Pulmonary artery endothelial cell (primary cell): ENCODE data around the gene CD48. TPM values are rescaled to one million over a fixed set of nuclear protein-coding genes. Genes with fewer than 3 reads are reported as not detected.

ENCODE experiments used
- DNase-seq: peaks from one replicate; pipeline ENCODE4 v3.0.0-alpha.2; 2011; ENCODE audit warnings: low read depth, low spot score
- total RNA-seq: library from RNA; depleted of rRNA; stranded (reverse); fragments of >200 nt; gene quantifications from 2 replicates; pipeline ENCODE4 v1.2.3, GENCODE V29; 2014

The CD48 gene, protein sequence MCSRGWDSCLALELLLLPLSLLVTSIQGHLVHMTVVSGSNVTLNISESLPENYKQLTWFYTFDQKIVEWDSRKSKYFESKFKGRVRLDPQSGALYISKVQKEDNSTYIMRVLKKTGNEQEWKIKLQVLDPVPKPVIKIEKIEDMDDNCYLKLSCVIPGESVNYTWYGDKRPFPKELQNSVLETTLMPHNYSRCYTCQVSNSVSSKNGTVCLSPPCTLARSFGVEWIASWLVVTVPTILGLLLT
- total RNA-seq: not detected in 2 replicates

GRCh38 chr1:160711602-160712311, at the start of gene CD48:
CD48 (minus strand) TSS chr1:160711822; CDS start chr1:160711763, 59 bp downstream.
- no peak for DNase-seq

DNA sequence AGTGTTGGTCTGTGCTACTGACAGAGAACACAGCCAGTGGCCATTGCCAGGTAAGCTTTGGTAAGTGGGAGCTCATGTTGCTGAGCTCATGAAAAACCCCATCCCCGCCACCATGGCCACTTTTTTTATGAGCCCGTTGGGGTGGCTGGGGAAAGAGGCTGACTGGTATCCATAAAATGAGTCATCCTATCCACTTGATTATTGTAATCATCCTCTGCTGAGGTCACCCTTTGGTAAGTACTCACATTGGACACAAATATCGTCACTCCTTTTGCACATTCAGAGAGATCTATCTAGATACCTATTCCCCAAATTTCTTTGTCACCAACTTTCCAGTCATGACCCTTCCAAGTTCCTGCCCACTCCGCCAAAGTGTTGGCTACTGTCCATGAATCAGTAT, 49.4 kb upstream of the CD48 start:
- DNase-seq: no peak

GRCh38 chr1:160759740-160760139, 48.1 kb upstream of the CD48 start:
- DNase-seq: no peak

DNA sequence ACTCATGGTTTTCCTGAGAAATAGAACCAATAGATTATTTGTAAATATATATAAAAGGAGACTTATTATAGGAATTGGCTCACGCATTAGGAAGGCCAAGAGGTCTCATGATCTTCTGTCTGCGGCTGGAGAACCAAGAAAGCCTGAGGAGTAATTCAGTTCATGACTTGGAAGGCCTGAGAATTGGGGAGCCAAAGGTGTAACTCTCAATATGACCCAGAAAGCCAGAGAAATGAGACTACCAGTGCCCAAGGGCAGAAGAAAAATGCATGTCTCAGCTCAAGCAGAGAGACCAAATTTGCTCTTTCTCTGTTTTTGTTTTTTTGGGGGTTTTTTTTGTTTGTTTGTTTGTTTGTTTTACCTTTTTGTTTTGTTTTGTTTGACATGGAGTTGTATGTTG, 46.9 kb upstream of the CD48 start:
- DNase-seq: no peak

DNA sequence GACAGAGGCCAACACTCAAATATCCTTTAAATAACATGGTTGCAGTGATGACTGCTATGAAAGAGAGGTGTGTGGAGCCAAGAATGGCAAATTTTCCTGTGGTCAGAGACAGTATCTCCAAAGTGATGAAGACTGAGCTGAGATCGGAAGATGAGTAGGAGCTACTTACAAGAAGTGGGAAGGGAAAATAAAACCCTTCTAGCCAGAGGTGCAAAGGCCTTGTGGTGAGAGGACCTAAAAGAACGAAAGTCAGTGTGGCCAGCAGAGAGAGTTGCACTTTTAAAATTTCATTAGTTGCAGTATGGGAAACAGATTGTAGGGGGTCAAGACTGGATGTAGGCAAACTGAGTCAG, 45.2 kb upstream of the CD48 start:
- no peak for DNase-seq

DNA sequence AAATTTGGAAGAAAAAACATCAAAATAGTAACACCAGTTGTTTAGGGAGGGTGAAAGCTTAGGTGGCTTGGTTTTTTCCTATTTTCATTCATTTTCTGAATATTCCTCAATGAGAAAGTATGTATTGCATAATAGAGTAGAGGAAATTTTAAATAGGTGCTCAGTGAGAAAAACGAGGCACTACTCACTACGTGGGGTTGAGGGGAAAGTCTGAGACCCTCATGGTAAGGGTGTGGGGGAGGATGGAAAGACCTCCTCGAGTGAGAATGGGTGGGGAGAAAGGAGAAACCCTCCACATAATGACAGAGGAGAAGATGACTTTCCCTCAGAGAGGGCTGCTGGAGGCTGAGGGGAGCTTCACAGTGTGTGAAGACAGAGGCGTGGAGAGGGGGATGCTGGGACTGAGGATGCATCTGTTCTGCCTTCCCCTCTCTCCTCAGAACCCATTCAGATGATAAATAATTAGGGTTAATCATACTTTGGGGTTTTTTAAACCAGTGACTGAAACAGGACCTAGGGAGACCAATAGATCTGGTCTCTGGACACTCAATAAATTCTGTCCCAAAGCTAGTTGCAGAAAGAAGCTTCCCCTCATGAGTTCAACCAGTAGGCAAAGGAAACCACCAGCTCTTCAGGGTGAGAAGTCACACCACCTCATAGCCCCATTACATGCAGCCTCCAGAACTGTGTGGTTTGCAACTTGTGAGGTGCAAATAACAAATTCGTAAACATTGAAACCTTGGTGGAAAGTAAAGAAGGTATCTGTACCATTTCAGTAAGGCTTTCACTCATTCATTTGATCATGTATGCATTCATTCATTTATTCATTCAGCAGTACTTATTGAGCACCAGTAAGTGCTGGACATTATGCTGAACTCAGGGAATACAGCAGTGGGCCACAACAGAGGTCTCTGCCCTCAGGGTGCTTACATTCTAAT, 44.6 kb upstream of the CD48 start:
- no peak for DNase-seq

DNA sequence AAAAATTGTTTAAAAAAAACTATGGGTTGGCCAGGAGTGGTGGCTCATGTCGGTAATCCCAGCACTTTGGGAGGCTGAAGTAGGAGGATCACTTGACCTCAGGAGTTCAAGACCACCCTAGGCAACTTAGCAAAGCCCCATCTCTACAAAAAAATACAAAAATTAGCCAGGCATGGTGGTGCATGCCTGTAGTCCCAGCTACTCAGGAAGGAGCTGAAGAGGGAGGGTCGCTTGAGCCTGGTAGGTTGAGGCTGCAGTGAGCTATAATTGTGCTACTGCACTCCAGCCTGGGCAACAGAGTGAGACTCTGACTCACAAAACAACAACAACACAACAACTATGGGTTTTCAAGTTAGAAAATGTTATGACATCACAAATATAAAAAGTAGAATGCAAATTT, 43.8 kb upstream of the CD48 start:
- DNase-seq: no peak

- no peak for DNase-seq
These were observed 42.0 kb upstream of the CD48 start for GRCh38 chr1:160753594-160753993.

GRCh38 chr1:160752924-160753323, 41.3 kb upstream of the CD48 start:
- DNase-seq: no peak

- no peak for DNase-seq
These were observed 40.8 kb upstream of the CD48 start for GRCh38 chr1:160752406-160752805.

DNA sequence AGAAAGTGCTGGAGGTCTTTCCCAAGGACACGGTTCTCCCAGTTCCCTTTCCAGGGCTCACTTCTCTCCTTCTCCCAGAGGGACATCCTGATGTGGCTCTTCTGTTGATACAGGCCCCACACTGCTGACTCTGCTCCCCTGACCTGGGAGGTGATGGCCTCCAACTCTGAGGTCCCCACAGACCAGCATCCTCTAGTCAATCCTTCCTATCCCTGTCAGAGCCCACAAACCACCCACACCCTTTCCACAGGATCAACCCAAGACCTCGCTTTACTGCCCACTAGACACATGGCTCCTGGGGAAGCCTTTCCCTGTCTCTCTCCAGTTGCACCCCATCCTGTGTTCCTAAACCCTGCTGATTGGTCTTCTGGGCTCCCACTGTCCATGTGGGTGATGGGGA, 39.0 kb upstream of the CD48 start:
- no peak for DNase-seq

- no peak for DNase-seq
These were observed 37.3 kb upstream of the CD48 start for GRCh38 chr1:160748878-160749269.

- DNase-seq: no peak
These were observed 36.7 kb upstream of the CD48 start for GRCh38 chr1:160748181-160748877.

GRCh38 chr1:160747717-160748116, 36.1 kb upstream of the CD48 start:
- no peak for DNase-seq

- DNase-seq: no peak
These were observed 35.3 kb upstream of the CD48 start for GRCh38 chr1:160746836-160747500.

DNA sequence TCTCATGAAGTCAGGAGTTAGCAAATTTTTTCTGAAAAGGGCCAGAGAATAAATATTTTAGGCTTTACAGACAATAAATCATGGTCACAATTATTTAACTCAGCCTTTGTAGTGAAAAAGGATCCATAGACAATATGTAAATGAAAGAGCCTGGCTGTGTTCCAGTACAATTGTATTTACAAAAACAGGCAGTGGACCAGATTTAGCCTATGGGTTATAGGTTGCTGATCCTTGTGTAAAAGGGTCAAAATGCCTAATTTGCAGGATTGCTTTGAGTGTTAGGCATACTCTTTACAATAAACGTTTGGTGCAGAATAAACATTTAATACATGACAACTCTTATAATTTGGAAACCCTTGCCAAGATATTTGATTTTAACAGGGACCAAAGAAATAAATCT, 33.9 kb upstream of the CD48 start:
- no peak for DNase-seq

DNA sequence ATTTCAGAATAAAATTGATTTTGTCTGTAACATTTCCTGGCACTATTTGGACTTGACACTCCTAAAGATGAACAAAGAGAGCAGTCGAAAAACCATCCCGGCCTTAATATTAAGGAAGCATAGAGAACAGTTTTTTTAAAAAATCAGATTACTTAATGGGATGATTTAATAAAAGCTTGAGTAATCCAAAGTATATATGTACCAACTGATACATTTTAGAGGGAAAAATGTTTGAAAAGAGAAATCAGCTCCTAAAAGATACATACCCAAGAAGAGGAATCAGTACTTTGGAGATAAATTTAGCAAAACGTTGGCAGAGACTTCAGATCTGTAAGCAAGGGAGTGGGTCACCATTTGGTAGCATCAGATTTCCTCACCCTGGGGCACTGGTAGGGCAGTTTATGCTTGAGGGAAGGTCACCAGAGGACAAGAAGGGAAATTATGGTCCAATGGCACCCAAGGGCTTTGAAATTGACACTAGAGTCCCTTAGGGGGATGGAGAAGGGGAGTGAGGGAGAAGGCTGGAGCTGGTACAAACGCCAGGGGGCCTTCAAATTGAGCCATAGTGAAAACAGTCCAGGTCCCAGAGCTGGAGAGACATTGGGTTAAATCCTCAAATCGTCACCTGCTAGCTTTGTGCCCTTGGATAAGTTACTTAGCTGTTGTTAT, 33.4 kb upstream of the CD48 start:
- DNase-seq: no peak

- DNase-seq: no peak
These were observed 32.7 kb upstream of the CD48 start for GRCh38 chr1:160744199-160744851.

DNA sequence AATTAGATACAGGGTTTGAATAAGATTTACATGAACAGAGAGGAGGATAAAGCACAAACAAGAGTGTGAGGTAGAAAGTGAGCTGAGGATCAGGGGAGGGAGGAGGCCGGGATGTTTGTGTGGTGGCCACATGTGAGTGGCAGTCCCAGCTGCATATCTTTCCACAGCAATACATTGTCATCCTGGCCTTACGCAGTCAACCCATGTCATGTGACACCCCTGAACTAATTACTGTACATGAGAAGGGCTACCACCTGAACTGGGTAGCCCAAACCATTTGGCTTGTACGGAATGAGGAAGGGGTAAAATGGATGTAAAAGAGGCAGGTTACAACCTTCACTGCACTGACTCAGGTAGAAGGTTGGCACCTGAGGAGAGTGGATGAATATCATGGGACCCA, 31.6 kb upstream of the CD48 start:
- DNase-seq: no peak
